ENCODE results near the gene CD9.

- TF ChIP-seq EZH2 (IDR thresholded peaks at IDR 0.05) (no peak), FOXP2 (optimal IDR thresholded peaks at IDR 0.05; ENCODE audit: control extremely low read depth, extremely low read length, insufficient read depth) (no peak)
Measured at GRCh38 chr12:6203601-6204000, 3.4 kb downstream of the CD9 start.

All from SK-N-MC (cell line).